Spleen (tissue), 7 donors: ENCODE results near the gene EPHA4.

Source experiments
- POLR2A ChIP-seq, 3 donors: fragments of 450-650 bp; IDR thresholded peaks; one replicate each; pipeline ENCODE4 v1.5.1; 2017; ENCODE audit warnings: antibody characterized with exemption in 3 of 3, mild to moderate bottlenecking in 1 of 3
- POLR2AphosphoS5 ChIP-seq, 3 donors: sonication (generic); formaldehyde crosslinking; IDR thresholded peaks; one replicate each; pipeline ENCODE4 v1.5.1; 2017; ENCODE audit warnings: antibody characterized with exemption in 3 of 3
- TF ChIP-seq, protein P1 (sequence below), 11 experiments: fragments of 200-600 bp in 7 of 11; fragments of 450-650 bp in 4 of 11; sonication (generic) in 4 of 11; IDR thresholded peaks in 8 of 11; conservative IDR thresholded peaks in 3 of 11; 1 replicate in 7 of 11; 2 replicates in 4 of 11; pipeline versions ENCODE4 v1.4.0 to v1.8.0; 2016 to 2021; ENCODE audit warnings: antibody characterized with exemption in 11 of 11, inconsistent platforms in 4 of 11, mild to moderate bottlenecking in 1 of 11
- donor health status: DM: no; HTN: no; CAD: no; lungs with moderate emphysema.
- donor health status: DM: no; HTN: no; CAD: no.
- donor health status: DM: no; HTN: no; CAD: no.

DNA sequence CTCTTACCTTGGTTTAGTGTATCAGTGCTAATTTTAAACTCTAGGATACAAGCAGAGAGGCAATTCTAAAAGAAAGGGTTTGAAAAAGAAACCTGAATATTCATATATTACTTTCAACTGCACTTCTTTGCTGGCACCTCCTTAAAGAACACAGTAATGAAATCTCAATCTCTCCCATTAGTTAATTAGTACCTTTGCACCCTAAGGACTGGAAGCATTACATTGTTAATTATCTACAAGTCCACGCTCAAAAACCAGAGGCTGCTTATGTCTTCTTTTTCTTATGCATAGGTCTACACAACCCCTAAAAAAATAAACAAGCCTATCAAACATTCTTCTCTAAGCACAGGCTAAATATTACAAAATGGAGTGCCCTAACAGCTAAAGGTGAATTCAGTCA is 20.2 kb downstream of the EPHA4 start:
- TF ChIP-seq, protein P1, sequence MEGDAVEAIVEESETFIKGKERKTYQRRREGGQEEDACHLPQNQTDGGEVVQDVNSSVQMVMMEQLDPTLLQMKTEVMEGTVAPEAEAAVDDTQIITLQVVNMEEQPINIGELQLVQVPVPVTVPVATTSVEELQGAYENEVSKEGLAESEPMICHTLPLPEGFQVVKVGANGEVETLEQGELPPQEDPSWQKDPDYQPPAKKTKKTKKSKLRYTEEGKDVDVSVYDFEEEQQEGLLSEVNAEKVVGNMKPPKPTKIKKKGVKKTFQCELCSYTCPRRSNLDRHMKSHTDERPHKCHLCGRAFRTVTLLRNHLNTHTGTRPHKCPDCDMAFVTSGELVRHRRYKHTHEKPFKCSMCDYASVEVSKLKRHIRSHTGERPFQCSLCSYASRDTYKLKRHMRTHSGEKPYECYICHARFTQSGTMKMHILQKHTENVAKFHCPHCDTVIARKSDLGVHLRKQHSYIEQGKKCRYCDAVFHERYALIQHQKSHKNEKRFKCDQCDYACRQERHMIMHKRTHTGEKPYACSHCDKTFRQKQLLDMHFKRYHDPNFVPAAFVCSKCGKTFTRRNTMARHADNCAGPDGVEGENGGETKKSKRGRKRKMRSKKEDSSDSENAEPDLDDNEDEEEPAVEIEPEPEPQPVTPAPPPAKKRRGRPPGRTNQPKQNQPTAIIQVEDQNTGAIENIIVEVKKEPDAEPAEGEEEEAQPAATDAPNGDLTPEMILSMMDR (IDR thresholded peaks at IDR 0.05 in 8 of 11, conservative IDR thresholded peaks at IDR 0.05 in 3 of 11), result no peak
- TF ChIP-seq POLR2A (IDR thresholded peaks at IDR 0.05) (no peak), POLR2AphosphoS5 (IDR thresholded peaks at IDR 0.05) (no peak)
